RCC 7860 (cell line): ENCODE measurements around the gene IL17B.

Experiments used
- DNase-seq: peaks from one replicate; pipeline ENCODE4 v3.0.0-alpha.2; 2015; ENCODE audit warnings: low spot score
- FAIRE-seq: peaks from 2 replicates; lab custom pipeline; 2012; peaks lifted over from hg19 to GRCh38; lab: Jason Lieb, UNC

The IL17B gene

GRCh38 chr5:149363936-149364335 lies 15.2 kb downstream of the IL17B start:
- DNase-seq = no peak
- FAIRE-seq = no peak

- no peak for DNase-seq
These were observed 15.7 kb downstream of the IL17B start for GRCh38 chr5:149363358-149363757.

GRCh38 chr5:149362541-149362940 lies 16.6 kb downstream of the IL17B start:
- no peak for FAIRE-seq

More at GRCh38 chr5:149363358-149363757, 15.7 kb downstream of the IL17B start:
- FAIRE-seq = no peak

GRCh38 chr5:149360272-149360671 lies 18.8 kb downstream of the IL17B start:
- DNase-seq = no peak
- no peak for FAIRE-seq

More at GRCh38 chr5:149362541-149362940, 16.6 kb downstream of the IL17B start:
- no peak for DNase-seq

GRCh38 chr5:149358868-149359495 lies 20.1 kb downstream of the IL17B start:
- FAIRE-seq = no peak
- DNase-seq = no peak

- DNase-seq (no peak), FAIRE-seq (no peak)
These were observed 20.8 kb downstream of the IL17B start for GRCh38 chr5:149358294-149358651.

- DNase-seq (peak; percentile 93), FAIRE-seq (peak; percentile 44)
These were observed 21.5 kb downstream of the IL17B start, which contains the start of gene PCYOX1L for GRCh38 chr5:149357370-149358293. Gene PCYOX1L (plus strand): TSS chr5:149358046. CDS start chr5:149358069, 23 bp downstream.

GRCh38 chr5:149356391-149356790 lies 22.7 kb downstream of the IL17B start:
- DNase-seq (no peak), FAIRE-seq (no peak)

GRCh38 chr5:149355688-149356087 lies 23.4 kb downstream of the IL17B start:
- DNase-seq = no peak
- FAIRE-seq = no peak

- DNase-seq = no peak
- FAIRE-seq = no peak
These were observed 25.2 kb downstream of the IL17B start for GRCh38 chr5:149353911-149354310.

GRCh38 chr5:149352169-149352568 lies 26.9 kb downstream of the IL17B start:
- DNase-seq = no peak
- FAIRE-seq = no peak

GRCh38 chr5:149349382-149349781 lies 29.7 kb downstream of the IL17B start:
- FAIRE-seq (no peak), DNase-seq (no peak)

GRCh38 chr5:149348518-149348917 lies 30.6 kb downstream of the IL17B start:
- FAIRE-seq (no peak), DNase-seq (no peak)

- FAIRE-seq (no peak), DNase-seq (no peak)
These were observed 33.2 kb downstream of the IL17B start for GRCh38 chr5:149345892-149346222.

- peak; percentile 94 for DNase-seq
- peak; percentile 85 for FAIRE-seq
These were observed 33.8 kb downstream of the IL17B start, which contains the start of gene GRPEL2 for GRCh38 chr5:149345147-149345891. Gene GRPEL2 (plus strand): TSS chr5:149345499. CDS start chr5:149345540, 41 bp downstream.

- DNase-seq (no peak), FAIRE-seq (no peak)
These were observed 34.9 kb downstream of the IL17B start for GRCh38 chr5:149344151-149344550.

GRCh38 chr5:149341876-149342275 lies 37.2 kb downstream of the IL17B start:
- DNase-seq (no peak), FAIRE-seq (no peak)

- DNase-seq (no peak), FAIRE-seq (no peak)
These were observed 38.2 kb downstream of the IL17B start for GRCh38 chr5:149340920-149341319.

- no peak for DNase-seq
- FAIRE-seq = no peak
These were observed 40.7 kb downstream of the IL17B start for GRCh38 chr5:149338364-149338763.

- FAIRE-seq (no peak), DNase-seq (no peak)
These were observed 41.4 kb downstream of the IL17B start for GRCh38 chr5:149337736-149338135.

GRCh38 chr5:149333711-149334443 lies 45.2 kb downstream of the IL17B start:
- no peak for FAIRE-seq
- DNase-seq = no peak
